ENCODE measurements around the gene PGRMC2. TPM values are rescaled to one million over a fixed set of nuclear protein-coding genes. Genes with fewer than 3 reads are reported as not detected.

PGRMC2 gene
- total and polyA plus RNA-seq, 2 experiments from 2014 or later = 14.0 to 38.9 TPM

DNA sequence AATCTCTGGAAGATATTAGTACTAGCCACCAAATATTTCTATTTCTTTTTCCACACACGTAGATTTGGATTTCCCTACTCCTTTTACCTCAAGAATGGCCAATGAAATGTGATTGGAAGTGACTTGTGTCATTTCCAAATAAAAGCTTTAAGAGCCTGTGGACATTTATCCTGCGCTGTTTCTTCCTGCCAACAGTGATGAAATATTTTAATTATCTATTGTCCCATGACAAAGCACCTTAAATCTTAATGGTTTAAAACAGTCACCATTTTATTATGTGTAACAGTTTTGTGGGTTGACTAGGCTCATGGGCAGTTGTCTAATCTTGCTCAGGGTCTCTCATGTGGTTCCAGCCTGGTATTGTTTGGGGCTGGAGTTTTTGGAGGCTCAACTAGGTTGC lies 3.5 kb upstream of the PGRMC2 start:
- H3K27ac ChIP-seq = no peak overlapping the region
- H3K9me3 ChIP-seq (ENCODE audit: low read depth) = no peaks in the 10 kb centered on the region
- H3K36me3 ChIP-seq = no peaks in the 10 kb centered on the region
- no peak overlapping the region for H3K4me3 ChIP-seq
- TF ChIP-seq, protein P1, sequence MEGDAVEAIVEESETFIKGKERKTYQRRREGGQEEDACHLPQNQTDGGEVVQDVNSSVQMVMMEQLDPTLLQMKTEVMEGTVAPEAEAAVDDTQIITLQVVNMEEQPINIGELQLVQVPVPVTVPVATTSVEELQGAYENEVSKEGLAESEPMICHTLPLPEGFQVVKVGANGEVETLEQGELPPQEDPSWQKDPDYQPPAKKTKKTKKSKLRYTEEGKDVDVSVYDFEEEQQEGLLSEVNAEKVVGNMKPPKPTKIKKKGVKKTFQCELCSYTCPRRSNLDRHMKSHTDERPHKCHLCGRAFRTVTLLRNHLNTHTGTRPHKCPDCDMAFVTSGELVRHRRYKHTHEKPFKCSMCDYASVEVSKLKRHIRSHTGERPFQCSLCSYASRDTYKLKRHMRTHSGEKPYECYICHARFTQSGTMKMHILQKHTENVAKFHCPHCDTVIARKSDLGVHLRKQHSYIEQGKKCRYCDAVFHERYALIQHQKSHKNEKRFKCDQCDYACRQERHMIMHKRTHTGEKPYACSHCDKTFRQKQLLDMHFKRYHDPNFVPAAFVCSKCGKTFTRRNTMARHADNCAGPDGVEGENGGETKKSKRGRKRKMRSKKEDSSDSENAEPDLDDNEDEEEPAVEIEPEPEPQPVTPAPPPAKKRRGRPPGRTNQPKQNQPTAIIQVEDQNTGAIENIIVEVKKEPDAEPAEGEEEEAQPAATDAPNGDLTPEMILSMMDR (IDR thresholded peaks at IDR 0.05; ENCODE audit: low read depth, low read length) = no peak
- no peaks in the 10 kb centered on the region for H3K4me1 ChIP-seq (ENCODE audit: low read depth)
- no peak for DNase-seq (ENCODE audit: low read depth in 1 of 2, low spot score in 1 of 2)
- H3K27me3 ChIP-seq = no peaks in the 10 kb centered on the region

DNA sequence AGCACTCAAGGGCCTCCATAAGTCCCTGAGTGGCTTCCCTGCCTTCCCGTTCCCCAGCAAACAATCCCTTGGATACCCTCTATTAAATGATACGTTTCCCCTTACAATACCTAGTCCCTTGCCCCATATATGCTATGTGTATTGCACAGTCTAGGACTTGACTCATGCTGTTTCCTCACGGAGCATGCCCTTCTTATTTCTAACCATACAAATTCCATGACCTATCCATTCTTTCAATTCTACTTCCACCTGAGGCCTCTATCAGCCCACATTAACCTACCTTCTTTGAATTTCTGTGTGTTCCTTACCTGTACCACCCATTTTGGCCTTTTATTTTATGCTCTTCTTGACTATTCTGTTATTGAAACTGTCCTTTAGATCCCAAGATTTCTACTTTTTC lies 2.9 kb upstream of the PGRMC2 start:
- TF ChIP-seq, protein P1 (IDR thresholded peaks at IDR 0.05; ENCODE audit: low read depth, low read length) = no peak

DNA sequence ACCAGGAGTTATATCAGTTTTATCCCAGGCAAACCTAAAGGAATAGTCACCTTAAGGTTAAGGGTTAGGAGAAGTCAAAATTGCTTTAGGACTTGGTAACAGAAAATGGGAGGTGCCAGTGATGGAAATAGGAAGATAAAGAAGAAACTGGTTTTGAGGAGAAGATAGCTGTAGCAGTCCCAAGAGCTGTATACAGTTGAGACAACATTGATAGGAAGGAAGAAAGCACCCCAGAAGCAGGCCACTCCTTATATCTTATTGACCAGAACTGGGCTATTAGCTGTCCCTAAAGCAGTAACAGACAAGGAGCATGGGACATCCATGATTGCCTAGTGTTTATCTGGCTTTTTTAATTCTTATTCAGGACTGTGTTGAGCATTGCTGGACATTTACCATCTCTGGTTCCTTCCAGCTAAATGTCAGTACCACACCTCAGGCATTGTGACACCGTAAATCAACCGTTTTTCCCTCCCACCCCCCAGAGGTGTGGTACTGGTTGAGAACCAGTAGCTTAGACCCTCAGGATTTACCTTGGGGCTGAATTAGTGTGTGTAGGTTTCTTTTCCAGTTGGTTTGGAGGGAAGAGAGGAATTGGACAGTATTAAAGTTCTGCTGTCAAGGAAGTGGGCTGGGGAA lies 2.0 kb upstream of the PGRMC2 start:
- Histone ChIP-seq H3K36me3 (no peaks in the 10 kb centered on the region), H3K4me1 (ENCODE audit: low read depth) (peaks cover 8% of the 10 kb centered on the region), H3K27ac (no peak overlapping the region), H3K4me3 (no peak overlapping the region), H3K9me3 (ENCODE audit: low read depth) (no peaks in the 10 kb centered on the region), H3K27me3 (no peaks in the 10 kb centered on the region)
- DNase-seq (ENCODE audit: low read depth in 1 of 2, low spot score in 1 of 2) = no peak
- TF ChIP-seq, protein P1 (IDR thresholded peaks at IDR 0.05; ENCODE audit: low read depth, low read length) = no peak

More for the DNA sequence above, 2.9 kb upstream of the PGRMC2 start:
- DNase-seq (ENCODE audit: low read depth in 1 of 2, low spot score in 1 of 2) = no peak
- Histone ChIP-seq H3K36me3 (no peaks in the 10 kb centered on the region), H3K4me1 (ENCODE audit: low read depth) (peaks cover 5% of the 10 kb centered on the region), H3K4me3 (no peak overlapping the region), H3K27ac (no peak overlapping the region), H3K9me3 (ENCODE audit: low read depth) (no peaks in the 10 kb centered on the region), H3K27me3 (no peaks in the 10 kb centered on the region)

DNA sequence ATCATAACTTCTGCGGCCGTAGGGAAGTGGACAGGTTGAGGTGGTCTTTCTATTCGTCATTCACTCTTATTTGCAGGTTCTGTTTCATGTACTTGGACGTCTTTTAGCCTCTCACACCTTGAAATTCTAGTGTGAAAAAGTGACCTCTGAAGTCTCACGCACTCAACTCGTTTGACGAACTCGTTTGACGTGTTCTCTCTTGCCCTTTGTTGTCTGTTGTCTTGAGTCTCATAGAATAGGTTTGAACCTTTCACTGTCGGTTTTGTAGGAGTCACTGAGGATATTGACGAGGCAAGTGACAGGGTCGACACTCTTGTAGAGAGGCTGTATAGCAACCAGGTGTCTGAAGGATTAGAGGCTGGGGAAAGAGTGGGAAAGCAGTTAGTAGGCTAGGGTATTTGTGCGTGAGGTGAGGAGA lies 1.1 kb upstream of the PGRMC2 start:
- Histone ChIP-seq H3K36me3 (no peaks in the 10 kb centered on the region), H3K4me3 (peak overlapping the region; percentile 74), H3K27ac (peak overlapping the region; percentile 87), H3K9me3 (ENCODE audit: low read depth) (no peaks in the 10 kb centered on the region), H3K27me3 (no peaks in the 10 kb centered on the region), H3K4me1 (ENCODE audit: low read depth) (peaks cover 8% of the 10 kb centered on the region)
- TF ChIP-seq, protein P1 (IDR thresholded peaks at IDR 0.05; ENCODE audit: low read depth, low read length) = no peak
- DNase-seq (ENCODE audit: low read depth in 1 of 2, low spot score in 1 of 2) = peak in 1 of 2 donors; percentile 43

DNA sequence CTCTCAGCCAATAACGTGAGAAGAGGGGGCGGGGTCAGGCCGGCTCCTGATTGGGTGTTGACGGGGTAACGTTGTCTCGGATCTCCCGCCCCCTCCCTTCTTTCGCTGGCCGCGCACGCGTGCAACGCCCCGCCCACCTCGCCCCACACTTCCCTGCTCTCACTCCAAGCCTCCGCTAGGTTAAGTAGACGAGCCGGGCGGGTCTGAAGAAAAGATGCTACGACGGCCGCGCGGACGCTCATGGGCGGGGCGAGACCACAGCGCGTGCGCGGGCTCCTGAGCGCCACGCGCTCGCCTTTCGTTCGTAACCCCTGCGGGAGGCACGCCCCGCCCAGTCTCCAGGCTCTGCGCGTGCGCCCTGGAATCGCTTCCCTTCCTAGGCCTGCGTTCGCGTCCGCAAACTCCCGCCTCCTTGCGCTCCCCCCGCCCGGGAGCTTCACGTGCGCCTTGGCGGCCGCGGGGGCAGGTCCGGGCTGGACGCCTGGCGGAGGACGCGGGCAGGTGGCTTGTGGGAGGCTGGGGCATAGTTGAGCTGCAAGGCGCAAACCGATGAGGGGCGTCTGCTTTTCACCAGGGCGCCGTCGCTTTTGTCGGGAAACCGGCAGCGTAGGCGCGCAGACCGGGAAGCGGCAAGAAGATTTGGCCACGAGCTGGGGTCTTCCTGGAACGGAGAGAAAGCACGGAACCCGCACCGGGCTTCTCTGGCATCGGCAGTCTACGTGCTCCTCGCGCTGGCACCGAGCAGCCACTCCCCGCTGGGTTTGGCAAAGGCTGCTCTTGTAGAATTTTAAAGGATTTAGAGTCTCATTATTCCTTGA lies 467 bp upstream of the PGRMC2 start:
- Histone ChIP-seq H3K4me3 (peak overlapping the region; percentile 74), H3K27me3 (no peaks in the 10 kb centered on the region), H3K9me3 (ENCODE audit: low read depth) (no peaks in the 10 kb centered on the region), H3K36me3 (no peaks in the 10 kb centered on the region), H3K27ac (peak overlapping the region; percentile 87), H3K4me1 (ENCODE audit: low read depth) (peaks cover 8% of the 10 kb centered on the region)
- DNase-seq (ENCODE audit: low read depth in 1 of 2, low spot score in 1 of 2) = peak; percentile 99 to 100
- TF ChIP-seq, protein P1 (IDR thresholded peaks at IDR 0.05; ENCODE audit: low read depth, low read length) = peak; percentile 14

All from cardiac muscle cell (in vitro differentiated cells and primary cell).